GM10248 (cell line): ENCODE results near the gene FILIP1.
A peak's percentile ranks its signal among the peaks of the same experiment; 100 is the strongest.

Experiments
- CTCF ChIA-PET: fragments of 300-600 bp; sonication (Branson Sonifier 250); formaldehyde crosslinking; extraction: SDS; loops from one replicate; lab custom pipeline; 2021; ENCODE audit warnings: antibody characterized with exemption; lab: Yijun Ruan, JAX
- POLR2A ChIA-PET: fragments of 350-650 bp; sonication (Branson Sonifier 250); formaldehyde crosslinking; extraction: SDS; loops from one replicate; lab custom pipeline; 2020; ENCODE audit warnings: antibody characterized with exemption; lab: Yijun Ruan, JAX
- DNase-seq: peaks from one replicate; pipeline ENCODE4 v3.0.0; 2012; ENCODE audit errors: extremely low spot score
- CTCF ChIP-seq: IDR thresholded peaks from 2 replicates; pipeline ENCODE4 v1.5.1; 2012; ENCODE audit warnings: mild to moderate bottlenecking, low read depth; ENCODE audit errors: extremely low read depth, missing control alignments, control extremely low read depth

Gene FILIP1

GRCh38 chr6:75481936-75482593, 11.5 kb downstream of the FILIP1 start:
- no peak for TF ChIP-seq CTCF
- DNase-seq, result no peak
- POLR2A ChIA-PET, result no interaction called here
- CTCF ChIA-PET, result interaction anchor here (1.1 to 2.6 kb wide), 5 partner anchors 12 to 43 kb away, joined by 3 to 12 read pairs (median 5); partner anchors contain the start of gene FILIP1

- POLR2A ChIA-PET, result no interaction called here
- no peak for TF ChIP-seq CTCF
- no peak for DNase-seq
- CTCF ChIA-PET, result interaction anchor here (1.1 to 2.6 kb wide), 5 partner anchors 12 to 44 kb away, joined by 3 to 12 read pairs (median 5); partner anchors contain the start of gene FILIP1
These were observed 12.2 kb downstream of the FILIP1 start for GRCh38 chr6:75481394-75481793.

GRCh38 chr6:75480425-75480824, 13.2 kb downstream of the FILIP1 start:
- no peak for DNase-seq
- POLR2A ChIA-PET, result no interaction called here
- CTCF ChIA-PET, result interaction anchor here (2.6 kb wide), 1 partner anchor 16 kb away, joined by 12 read pairs; no protein-coding TSS in a partner anchor
- no peak for TF ChIP-seq CTCF

GRCh38 chr6:75479712-75480111, 13.9 kb downstream of the FILIP1 start:
- CTCF ChIA-PET, result no interaction called here

GRCh38 chr6:75478929-75479328, 14.7 kb downstream of the FILIP1 start:
- TF ChIP-seq CTCF, result no peak
- ChIA-PET POLR2A (no interaction called here), CTCF (interaction anchor here (0.7 to 2.6 kb wide), 5 partner anchors 9 to 182 kb away, joined by 3 to 11 read pairs (median 4); no protein-coding TSS in a partner anchor)
- no peak for DNase-seq

More at GRCh38 chr6:75479712-75480111, 13.9 kb downstream of the FILIP1 start:
- POLR2A ChIA-PET, result no interaction called here
- DNase-seq, result no peak
- TF ChIP-seq CTCF, result no peak

- CTCF ChIA-PET, result no interaction called here
- DNase-seq, result peak; percentile 10
- POLR2A ChIA-PET, result no interaction called here
These were observed 20.7 kb downstream of the FILIP1 start for GRCh38 chr6:75472885-75473284.

More at GRCh38 chr6:75472885-75473284, 20.7 kb downstream of the FILIP1 start:
- TF ChIP-seq CTCF, result no peak
